Left colon (tissue), 2 donors: ENCODE data around the gene PRAME. TPM values are rescaled to one million over a fixed set of nuclear protein-coding genes. Genes with fewer than 3 reads are reported as not detected.
A peak's percentile ranks its signal among the peaks of the same experiment; 100 is the strongest.
"Not testable (repeated sequence)": the region's sequence is repeated elsewhere in the genome, so short reads cannot be mapped to it uniquely, and the experiment has no call there.

Experiments
- ATAC-seq: fragments of 200-7000 bp; cut with Tn5 transposase; one replicate; pipeline ENCODE4 v1.9.1; 2020; ENCODE audit warnings: mild to moderate bottlenecking, moderate library complexity
- DNase-seq, 2 donors: peaks; one replicate each; pipeline ENCODE4 v3.0.0-alpha.2; 2020
- intact Hi-C, 2 donors: fragments of 100-400 bp; cut with DNase I in 1 of 2; cut with micrococcal nuclease in 1 of 2; formaldehyde crosslinking; loops; one replicate each; pipeline versions ENCODE4 v1.11.2 to v1.14.0; 2022; cut with DNase I, micrococcal nuclease
- total RNA-seq, 2 donors: library from RNA; stranded (reverse); fragmentation: NEBNext Ultra II Directional; extraction: Animal tissue kit (Norgen Biotek cat#: 25700); gene quantifications; one replicate each; pipeline ENCODE4 v1.2.1, GENCODE V29; 2021
- donor health status: DM: no; HTN: no; CAD: no.
- donor health status: DM: yes; HTN: yes; CAD: no.

The PRAME gene
- total RNA-seq, 2 donors from 2014 or later: not detected

DNA sequence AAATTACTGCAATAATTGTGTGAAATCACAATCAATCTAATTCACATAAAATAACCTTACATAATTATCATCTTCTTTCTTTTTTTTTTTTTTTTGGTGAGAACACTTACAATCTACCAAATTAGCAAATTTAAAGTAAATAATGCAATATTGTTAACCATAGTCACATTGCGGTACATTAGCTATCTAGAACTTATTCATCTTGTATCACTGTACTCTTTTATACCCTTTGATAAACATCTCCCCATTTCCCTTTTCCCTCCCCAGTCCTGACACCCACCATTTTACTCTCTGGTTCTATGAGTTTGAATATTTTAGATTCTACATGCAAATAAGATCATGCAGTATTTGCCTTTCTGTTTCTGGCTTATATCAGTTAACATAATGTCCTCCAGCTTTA lies 24.0 kb upstream of the PRAME start:
- intact Hi-C loops: no loop called here

DNA sequence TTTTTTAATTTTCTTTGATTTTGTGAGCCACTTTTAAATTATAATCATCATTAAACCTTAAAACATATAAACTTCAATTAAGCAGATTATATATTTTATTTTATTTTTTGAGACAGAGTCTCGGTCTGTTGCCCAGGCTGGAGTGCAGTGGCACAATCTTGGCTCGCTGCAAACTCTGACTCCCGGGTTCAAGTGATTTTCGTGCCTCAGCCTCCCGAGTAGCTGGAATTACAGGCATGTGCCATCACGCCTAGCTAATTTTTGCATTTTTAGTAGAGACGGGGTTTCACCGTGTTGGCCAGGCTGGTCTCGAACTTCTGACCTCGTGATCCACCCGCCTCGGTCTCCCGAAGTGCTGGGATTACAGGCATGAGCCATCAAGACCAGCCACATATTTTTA lies 22.5 kb upstream of the PRAME start:
- intact Hi-C loops, ATAC-seq, DNase-seq: not testable (repeated sequence)

More for the DNA sequence above, 24.0 kb upstream of the PRAME start:
- DNase-seq (no peak), ATAC-seq (no peak)

DNA sequence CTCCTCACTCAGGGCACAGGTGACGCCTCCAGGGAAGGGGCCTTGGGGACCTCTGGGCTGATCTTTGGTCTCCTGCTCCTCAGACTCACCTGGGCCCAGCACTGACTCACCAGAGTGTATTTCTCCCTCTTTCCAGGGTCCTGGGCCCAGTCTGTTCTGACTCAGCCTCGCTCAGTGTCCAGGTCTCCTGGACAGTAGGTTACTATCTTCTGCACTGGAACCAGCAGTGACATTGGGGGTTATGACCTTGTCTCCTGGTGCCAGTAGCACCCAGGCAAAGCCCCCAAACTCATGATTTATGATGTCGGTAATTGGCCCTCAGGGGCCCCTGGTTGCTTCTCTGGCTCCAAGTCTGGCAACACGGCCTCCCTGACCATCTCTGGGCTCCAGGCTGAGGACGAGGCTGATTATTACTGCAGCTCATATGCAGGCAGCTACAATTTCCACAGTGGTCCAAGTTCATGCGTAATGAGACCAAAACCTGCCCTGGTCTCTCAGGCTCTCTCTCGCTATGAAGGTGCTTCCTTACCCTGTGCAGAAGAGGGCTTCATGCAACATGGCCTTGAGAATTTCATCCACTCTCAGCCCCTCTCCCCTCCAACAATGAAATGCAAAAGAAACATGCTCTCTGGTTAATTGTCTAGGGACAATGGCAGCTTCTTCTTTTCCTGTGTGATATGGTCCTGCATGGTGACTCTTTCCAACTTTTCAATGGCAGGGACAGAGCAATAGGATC lies 21.0 kb upstream of the PRAME start:
- no peak for ATAC-seq
- intact Hi-C loops: loop anchor here in 1 of 2 donors (10.0 kb wide), 1 partner anchor 65 kb away; no protein-coding TSS in a partner anchor

DNA sequence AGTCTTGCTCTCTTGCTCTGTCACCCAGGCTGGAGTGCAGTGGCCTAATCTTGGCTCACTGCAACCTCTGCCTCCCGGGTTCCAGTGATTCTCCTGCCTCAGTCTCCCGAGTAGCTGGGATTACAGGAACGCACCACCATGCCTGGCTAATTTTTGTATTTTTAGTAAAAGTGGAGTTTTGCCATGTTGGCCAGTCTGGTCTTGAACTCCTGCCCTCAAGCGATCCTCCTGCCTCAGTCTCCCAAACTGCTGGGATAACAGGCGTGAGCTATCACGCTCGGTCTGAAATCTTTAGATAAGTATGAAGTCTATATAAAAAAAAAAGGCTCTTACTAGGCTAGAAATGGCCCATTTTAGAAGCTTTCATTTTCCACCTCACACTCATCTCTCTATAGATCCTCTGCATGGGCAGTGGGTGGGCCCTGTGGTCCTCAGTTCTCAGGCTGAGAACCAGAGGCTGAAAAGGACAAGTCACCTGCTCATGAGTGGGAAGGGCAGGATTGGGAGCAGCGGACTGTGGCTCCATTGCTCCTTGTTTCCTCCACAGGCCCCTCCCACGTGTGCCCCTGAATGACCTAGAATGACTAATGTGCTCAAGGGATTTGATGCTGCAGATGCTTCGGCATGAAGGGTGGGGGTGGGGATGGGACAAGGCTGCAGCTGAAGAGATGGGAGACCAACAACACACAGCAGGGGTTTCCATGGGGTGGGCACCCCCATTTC lies 19.8 kb upstream of the PRAME start:
- ATAC-seq: no peak
- DNase-seq: no peak
- intact Hi-C loops: loop anchor here in 1 of 2 donors (10.0 kb wide), 1 partner anchor 64 kb away; no protein-coding TSS in a partner anchor

More for the DNA sequence above, 21.0 kb upstream of the PRAME start:
- DNase-seq: no peak

DNA sequence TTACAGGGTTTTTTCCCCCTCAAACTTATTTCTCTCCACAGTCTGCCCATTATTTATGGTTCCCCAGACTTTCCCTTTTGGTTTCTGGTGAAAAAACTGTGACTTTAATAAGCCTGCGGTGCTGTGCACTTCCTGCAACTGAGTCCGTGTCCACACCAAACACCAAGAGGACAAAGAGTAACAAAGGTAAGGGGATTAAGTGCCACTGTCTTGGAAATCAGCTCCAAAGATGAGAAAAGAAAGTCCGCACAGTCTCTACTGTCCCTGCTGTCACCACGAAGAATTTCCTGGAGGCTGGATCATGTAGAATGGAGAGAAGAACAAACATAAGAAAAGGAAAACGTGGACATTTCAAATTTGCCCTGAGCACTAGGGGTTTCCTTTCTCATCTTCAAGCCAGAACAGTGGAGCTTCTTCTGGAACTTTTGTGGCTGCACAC lies 17.9 kb upstream of the PRAME start:
- intact Hi-C loops: loop anchor here in 1 of 2 donors (10.0 kb wide), 1 partner anchor 62 kb away; no protein-coding TSS in a partner anchor
- no peak for ATAC-seq
- no peak for DNase-seq

DNA sequence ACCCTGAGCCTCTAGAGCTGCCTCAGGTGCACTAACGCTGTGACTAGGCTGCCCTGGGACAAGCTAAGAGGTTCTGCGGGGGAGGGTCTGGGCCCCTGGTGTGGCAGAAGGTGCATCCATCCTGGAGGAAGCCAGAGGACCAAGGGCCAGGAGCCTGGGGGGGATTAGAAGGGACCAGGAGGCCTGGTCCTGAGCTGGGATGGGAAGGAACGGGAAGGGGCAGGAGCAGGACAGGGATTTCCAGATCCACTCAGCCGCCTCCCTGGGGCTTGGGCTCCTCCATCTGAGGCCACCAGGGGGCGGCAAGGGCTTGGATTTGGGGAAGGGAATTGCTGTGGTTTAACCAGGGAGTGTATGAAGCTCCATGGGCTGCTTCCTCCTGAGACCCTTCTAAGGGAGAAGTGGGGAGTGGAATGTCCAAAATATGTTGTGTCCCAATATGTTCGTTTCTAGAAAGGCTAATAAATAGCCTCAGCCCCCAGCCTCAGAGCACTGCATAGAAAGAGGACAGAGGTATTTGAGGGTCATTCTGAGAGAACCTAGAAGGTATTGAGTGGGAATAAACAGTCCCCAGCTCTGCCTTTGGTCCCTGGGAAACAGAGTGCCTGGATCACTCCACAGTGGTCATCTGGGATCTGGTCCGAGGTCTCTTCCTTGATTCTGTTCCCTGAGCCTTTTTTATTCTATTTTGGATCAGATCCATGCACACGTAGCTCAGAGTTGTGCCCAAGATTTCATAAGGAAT lies 17.4 kb upstream of the PRAME start:
- DNase-seq: peak in 1 of 2 donors; percentile 60
- peak; percentile 64 for ATAC-seq
- intact Hi-C loops: loop anchor here in 1 of 2 donors (10.0 kb wide), 1 partner anchor 62 kb away; no protein-coding TSS in a partner anchor

DNA sequence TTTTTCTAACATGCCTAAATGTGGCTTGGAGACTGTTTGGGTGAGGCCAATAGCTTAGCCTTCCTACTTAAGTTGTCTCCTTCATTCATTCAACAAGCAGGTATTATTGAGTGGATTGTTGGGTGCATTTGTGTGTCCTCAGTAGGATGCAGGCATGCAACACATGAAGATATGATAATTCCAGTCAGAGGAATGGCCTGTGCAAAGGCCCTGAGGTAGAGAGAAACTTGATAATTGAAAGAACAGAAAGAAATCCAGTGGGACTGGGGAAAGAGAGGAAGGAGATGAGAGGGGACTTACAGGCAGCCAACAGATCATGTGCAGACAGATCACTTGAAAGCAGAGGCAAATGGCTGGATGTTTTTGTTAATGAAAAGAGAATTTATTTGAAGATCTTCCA lies 15.3 kb upstream of the PRAME start:
- DNase-seq (no peak), ATAC-seq (no peak)
- intact Hi-C loops: loop anchor here in 1 of 2 donors (10.0 kb wide), 1 partner anchor 60 kb away; no protein-coding TSS in a partner anchor

DNA sequence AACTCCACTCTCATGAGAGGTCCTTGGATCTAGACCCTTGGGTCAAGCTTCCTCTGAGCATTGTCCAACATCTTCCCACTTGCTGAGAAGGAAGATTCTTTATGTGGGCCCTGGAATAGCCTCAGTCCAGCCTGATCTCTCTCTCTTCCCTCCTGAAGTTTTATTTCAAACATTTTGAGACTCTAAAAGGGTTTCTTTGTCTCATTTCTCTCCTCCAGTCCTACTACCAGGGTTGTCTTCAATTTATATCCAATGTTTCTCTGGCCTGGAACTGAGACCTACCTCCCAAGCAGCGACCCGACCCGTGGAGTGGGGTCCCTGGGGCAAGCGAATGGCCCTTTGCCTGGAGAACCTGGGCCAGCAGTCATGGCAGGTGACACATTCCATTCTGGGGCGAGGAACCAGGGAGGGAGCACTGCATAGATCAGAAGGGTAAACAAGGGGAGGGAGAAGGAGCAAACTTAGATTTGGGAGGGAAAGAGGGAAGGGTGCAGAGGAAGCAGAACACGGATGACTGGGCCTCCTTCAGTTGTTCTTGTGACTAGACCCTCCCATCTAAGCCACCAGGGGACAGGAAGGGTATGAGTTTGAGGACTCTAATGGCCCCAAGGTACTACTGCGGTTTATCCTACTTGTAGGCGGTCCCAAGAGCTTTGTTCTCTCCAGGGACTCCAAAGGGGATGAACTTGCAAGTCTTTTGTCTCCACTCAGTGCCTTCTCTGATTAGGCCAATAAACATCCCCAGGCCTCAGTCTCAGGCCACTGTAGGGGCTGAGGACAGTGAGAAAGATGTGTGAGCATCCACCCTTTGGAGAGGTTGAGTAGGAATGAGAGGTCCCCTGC lies 14.2 kb upstream of the PRAME start:
- ATAC-seq (no peak), DNase-seq (no peak)
- intact Hi-C loops: loop anchor here in 1 of 2 donors (10.0 kb wide), 1 partner anchor 58 kb away; no protein-coding TSS in a partner anchor

DNA sequence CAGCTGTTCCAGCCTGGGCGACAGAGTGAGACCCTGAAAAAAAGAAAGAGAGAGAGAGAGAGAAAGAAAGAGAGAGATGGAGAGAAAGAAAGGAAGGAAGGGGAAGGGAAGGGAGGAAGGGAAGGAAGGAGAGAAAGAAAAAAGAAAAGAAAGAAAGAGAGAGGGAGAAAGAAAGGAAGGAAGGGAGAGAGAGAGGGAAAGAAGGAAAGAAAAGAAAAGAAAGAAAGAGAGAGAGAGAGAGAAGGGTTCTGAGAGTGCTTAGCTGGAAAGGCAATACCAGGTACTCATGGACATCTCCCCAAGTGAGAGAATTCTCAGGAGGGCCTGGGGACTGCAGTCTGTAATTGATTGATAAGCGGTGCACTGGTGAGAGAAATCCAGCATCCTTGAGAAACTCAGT lies 12.8 kb upstream of the PRAME start:
- no peak for ATAC-seq
- DNase-seq: no peak
- intact Hi-C loops: loop anchor here in 1 of 2 donors (10.0 kb wide), 1 partner anchor 57 kb away; no protein-coding TSS in a partner anchor

DNA sequence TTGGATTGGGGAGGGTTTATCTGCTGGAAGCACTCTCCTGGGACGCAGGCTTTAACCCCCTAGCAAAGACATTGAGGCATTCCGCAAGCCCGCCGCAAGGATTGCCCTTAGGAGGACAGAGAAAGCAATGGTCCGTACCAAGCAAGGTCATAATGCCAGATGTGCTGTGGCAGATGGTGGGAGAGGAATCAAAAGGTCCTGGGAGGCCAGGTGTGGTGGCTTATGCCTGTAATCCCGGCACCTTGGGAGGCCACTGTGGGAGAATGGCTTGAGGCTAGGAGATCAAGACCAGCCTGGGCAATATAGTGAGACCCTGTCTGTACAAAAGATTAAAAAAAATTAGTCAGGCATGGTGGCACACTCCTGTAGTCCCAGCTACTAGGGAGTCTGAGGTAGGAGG lies 12.4 kb upstream of the PRAME start:
- ATAC-seq (no peak), DNase-seq (no peak)
- intact Hi-C loops: loop anchor here in 1 of 2 donors (10.0 kb wide), 1 partner anchor 57 kb away; no protein-coding TSS in a partner anchor

DNA sequence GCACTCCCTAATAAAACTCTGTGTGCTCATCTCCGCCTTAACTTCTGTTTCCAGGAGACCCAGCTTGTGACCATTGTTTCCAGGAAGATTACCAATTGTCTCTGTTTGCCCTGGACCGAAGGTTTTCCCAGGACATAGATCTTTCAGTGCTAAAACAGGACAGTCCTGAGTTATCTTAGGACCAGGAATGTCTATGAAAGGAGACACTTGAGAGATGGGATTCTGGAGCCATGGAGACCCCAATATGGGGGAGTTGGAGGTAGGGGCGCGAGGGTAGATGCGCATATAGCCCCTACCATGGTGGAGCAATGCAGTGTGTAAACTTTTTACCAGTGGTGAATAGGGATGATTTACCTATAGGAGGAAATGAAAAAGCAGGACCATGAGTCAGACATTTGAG lies 10.2 kb upstream of the PRAME start:
- ATAC-seq (no peak), DNase-seq (no peak)
- intact Hi-C loops: no loop called here

DNA sequence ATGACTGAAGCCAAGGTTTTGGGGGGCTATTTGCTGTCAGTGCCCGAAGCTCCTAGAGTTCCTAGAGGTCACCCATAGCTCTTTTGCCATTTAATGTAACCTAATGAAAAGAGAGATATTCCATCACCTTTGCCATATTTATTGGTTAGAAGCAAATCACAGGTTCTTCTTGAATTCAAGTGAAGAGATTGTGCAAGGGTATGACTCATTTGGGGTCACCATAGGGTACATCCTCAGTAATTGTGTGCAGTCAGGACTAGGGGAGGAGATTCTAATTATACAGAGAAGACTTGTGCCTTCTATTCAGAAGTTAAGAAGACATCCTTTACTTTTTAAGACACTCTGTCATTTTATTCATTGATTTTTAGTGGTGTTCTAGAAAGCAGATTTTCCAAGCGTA lies 6.9 kb upstream of the PRAME start:
- intact Hi-C loops: no loop called here
- no peak for ATAC-seq
- DNase-seq: no peak

DNA sequence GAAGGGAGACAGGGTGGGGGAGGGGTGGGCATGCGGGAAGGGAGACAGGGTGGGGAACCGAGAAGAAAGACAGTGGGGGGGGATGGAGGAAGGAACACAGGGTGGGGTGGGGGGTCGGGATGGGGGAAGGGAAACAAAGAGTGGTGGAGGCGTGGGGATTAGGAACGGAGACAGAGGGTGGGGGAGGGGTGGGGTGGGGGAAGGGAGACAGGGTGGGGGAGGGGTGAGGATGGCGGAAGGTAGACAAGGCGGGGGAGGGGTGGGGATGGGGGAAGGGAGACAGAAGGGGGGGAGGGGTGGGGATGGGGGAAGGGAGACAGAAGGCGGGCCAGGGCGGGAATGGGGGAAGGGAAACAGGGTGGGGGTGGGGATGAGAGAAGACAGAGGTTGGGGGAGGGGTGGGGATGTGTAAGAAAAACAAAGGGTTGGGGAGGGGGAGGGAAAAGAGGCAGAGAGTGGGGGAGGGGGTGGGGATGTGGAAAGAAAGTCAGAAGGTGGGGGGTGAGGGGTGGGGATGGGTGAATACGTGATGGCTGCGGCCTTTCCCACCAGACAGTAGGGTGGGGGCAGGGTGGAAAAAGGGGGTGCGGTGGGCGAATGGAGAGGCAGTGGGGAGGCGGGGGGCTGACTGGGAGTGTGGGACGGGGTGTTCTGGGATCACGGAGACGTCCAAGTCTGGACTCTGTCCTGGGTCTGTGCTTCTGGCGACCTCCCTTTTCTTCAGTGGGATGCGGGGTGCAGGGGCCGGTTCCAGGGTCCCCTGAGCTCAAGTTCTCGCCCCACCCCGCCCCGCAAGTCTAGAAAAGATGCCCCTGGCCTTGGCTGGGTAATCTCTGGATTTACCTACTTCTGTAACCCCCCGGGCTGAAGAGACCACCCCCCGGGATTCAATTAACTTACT lies 744 bp downstream of the PRAME start:
- DNase-seq: no peak
- intact Hi-C loops: no loop called here
- no peak for ATAC-seq

DNA sequence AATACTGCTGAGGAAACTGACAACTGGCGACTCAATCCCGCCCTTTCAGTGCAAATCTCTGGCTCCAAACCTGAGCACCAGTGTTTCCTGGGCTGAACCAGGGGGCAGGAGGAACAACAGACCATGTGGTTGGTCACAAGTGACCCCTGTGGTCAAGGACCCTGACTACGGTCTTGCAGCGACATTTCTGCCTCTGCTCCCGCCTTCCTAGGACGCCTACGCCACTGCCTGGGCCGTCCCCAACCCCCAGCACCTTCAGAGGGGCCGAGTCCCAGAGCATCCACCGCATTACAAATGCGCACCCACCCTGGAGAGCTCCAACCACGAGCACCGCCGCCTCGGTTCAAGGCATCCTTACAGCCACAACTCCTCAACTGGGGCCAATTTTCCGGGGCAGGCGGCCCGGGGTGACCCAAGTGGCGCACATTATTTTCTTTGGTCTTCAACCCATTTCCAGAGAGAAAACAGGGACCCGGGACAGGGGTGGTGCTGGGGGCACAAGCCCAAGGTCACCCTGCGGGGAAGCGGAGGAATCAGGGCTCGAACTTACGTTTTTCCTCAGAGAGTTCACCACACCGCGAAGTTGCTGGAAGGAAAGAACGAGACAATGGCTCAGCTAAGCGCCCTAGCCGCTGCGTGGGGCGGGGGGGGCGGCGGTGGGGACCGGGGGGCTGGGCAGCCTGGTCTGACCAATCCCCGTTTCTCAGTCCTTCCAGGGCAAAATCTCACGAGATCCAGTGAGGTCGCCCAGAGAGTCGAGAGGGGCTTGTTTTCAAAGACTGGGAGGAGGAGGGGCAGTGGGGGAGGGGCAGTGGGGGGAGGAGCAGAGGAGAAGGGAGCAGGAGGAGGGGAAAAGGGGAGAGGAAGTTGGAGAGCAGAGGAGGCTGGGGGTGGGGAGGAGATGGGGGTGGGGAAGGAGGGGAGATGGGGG lies 1.8 kb downstream of the PRAME start:
- DNase-seq: no peak
- intact Hi-C loops: no loop called here
- ATAC-seq: no peak

DNA sequence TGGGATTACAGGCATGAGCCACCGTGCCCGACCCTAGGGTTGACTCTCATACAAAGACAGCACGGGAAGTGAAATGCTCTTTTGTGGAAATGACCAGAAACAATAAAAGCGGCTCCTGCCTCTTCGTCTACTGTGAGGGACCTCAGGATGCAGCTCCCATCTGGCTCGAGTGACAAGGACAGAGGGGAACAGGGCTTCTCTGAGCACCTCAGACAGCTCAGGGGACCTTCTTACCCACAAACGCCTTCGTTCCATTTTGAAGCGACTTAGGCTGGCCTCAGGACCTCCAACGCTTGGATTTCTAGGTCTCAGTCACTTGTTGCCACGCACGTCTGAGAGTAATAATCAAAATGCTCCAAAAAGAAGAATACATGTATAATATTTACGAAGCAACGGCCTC lies 2.5 kb downstream of the PRAME start:
- ATAC-seq (no peak), DNase-seq (no peak)
- intact Hi-C loops: no loop called here

DNA sequence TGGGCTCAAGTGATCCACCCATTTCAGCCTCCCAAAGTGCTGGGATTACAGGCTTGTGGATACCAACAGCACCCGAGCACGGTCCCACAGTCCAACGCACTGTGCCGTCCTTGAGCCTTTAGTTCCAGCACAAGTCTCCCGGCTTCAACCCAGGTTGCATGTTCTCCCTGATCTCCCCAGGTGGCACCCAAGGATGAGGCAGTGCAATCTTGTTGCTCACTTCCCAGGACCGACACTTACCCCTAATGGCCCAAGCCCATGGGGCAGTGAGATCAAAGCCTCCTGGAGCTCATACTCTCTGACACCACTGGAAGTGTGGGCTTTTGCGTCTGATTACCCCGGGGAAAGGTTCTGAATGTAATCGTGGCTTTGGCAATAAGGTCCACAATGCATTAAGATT lies 3.5 kb downstream of the PRAME start:
- DNase-seq: no peak
- intact Hi-C loops: no loop called here
- ATAC-seq: no peak
